Measurements from ENCODE around the gene CORT. TPM values are rescaled to one million over a fixed set of nuclear protein-coding genes. Genes with fewer than 3 reads are reported as not detected.
"Not testable (repeated sequence)": the region's sequence is repeated elsewhere in the genome, so short reads cannot be mapped to it uniquely, and the experiment has no call there.

Gene CORT
- polyA plus RNA-seq, 3 donors = 0.14 to 0.34 TPM; not detected in 1

DNA sequence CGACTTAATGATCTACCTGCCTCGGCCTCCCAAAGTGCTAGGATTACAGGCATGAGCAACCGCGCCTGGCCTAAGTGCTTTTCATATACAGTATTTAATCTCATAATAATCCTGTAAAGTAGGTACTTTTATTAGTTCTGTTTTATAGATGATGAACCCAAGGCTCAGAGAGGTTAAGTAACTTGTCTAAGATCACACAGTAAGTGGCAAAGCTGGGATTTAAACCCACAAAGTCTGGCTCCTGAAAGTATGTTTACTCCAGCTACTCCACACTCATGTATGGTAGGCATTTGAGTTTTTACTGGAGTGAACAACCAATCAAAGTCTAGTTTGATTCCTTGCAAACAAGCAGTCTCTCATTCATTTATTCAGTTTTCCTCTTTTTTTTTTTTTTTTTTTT, 20.2 kb downstream of the CORT start:
- H3K27ac ChIP-seq (ENCODE audit: low read depth, low read length) = no peak overlapping the region
- WGBS, 3 donors = 92 to 97% (median 95%) methylated on average over 4 of the region's 4 CpGs

DNA sequence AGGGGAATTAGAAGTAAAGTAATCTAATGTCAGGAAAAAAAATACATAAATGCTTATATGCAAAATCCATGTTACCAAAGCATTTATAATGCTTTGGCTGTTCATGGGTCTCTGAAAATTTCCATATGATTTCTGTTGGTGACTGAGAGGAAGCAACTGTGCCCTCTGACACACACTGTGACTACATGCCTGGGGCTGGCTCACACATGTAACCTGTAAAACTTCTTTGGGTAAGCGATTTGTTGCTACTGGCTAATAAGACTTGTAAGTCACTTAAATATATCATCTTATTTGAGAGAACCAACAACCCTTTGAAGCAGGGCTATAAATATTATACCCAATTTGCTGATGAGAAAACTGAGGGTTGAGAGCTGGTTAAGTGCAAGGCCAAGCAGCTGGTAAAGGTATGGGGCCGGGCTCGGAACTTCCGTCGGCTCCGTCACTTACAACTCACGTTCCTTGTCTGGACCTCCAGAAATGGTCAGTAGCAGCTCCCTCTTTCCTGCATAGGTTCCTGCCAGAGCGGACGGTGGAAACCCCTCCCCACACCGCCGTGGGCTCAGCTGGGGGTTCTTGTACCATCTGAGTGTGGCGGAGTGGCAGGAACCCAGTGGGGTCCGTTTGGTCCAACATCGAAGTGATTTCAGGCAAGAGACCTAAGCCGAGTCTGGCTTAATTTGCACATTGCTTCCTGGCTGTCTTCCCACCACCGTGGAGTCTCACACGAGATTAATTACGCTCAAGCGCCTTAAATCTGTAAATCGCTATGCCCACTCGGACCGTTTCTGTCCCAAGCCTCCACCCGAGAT, 21.8 kb downstream of the CORT start:
- H3K27ac ChIP-seq (ENCODE audit: low read depth, low read length) = no peak overlapping the region
- WGBS, 3 donors = 4 to 12% (median 10%) methylated on average over 23 of the region's 23 CpGs

DNA sequence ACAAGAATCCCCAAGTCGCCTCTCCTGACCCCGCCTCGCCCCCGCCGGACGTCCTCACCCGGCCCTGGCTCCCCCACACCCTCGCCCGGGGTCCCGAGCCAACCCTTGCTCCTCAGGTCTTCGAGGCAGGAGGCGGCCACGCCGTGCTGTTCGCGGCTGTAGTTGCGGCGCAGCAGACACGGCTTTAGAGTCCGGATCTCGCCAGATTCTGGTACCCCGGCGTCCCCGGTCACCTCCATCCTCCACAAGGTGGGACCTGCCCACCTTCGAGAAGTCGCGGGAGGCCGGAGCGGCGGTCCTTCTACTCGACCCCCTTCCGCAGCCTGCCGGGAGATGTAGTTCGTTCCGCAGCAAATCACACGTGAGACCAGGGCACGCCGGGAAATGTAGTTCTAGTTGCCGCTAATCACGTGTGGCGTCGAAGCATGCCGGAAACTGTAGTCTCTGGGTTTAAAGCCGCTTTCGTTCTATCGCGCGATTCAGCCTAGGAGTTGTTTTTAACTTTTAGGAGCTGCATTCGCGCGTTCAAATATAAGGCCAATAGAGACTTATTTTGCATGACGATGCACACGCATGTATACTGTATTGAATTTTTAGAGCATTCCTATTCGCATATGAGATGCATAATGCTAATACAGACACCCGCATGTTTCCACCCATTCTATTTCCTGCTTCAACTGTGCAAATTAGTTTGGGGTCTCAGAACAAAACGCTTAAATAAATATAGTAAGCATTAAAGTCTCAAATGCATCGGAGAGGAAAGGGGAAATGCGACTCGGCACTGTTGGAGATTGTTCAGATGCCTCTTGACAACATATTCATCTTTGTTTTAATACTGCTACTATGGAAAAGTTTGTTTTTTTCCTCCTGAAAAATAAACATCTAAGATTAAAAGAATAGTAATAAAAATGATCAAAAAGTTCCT, 22.7 kb downstream of the CORT start, which contains the start of gene DFFA:
DFFA (minus strand) TSS at position 310 of the 925 bp plus-strand sequence; CDS start at position 239, 71 bp downstream.
- WGBS, 3 donors = 1 to 2% (median 1%) methylated on average over 59 of the region's 59 CpGs
- H3K27ac ChIP-seq (ENCODE audit: low read depth, low read length) = no peak within 1 kb of the TSS

DNA sequence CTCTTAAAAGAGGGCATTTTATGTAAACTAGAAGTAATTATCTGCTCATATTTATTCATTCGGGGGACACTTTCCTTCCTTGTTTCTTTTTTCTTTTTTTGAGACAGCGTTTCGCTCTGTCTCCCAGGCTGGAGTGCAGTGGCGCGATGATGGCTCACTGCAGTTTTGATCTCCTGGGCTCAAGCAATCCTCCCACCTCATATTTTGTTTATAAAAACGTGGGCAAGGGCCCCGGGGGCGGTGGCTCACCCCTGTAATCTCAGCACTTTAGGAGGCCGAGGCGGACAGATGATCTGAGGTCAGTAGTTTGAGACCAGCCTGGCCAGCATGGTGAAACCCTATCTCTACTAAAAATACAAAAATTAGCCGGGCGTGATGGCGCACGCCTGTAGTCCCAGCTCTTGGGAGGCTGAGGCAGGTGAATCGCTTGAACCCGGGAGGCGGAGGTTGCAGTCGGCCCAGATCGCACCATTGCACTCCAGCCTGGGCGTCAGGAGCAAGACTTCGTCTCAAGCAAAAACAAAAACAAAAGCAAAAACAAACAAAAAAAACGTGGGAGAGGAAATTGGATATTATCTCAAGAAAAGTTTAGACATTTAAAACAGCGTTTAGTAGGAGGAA, 23.4 kb downstream of the CORT start:
- H3K27ac ChIP-seq (ENCODE audit: low read depth, low read length) = no peak overlapping the region
- WGBS, 3 donors = 84 to 88% (median 88%) methylated on average over 23 of the region's 23 CpGs

DNA sequence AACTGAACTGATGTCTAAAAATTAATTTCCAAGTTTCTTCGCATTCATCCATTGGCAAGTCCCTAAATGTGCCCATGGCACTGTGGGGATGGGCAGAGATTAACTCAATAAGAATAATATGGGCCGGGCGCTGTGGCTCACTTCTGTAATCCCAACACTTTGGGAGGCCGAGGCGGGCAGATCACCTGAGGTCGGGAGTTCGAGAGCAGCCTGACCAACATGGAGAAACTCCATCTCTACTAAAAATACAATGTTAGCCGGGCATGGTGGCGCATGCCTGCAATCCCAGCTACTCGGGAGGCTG, 24.4 kb downstream of the CORT start:
- WGBS, 3 donors = 82 to 91% (median 87%) methylated on average over 10 of the region's 10 CpGs
- not testable (repeated sequence) for H3K27ac ChIP-seq (ENCODE audit: low read depth, low read length)

DNA sequence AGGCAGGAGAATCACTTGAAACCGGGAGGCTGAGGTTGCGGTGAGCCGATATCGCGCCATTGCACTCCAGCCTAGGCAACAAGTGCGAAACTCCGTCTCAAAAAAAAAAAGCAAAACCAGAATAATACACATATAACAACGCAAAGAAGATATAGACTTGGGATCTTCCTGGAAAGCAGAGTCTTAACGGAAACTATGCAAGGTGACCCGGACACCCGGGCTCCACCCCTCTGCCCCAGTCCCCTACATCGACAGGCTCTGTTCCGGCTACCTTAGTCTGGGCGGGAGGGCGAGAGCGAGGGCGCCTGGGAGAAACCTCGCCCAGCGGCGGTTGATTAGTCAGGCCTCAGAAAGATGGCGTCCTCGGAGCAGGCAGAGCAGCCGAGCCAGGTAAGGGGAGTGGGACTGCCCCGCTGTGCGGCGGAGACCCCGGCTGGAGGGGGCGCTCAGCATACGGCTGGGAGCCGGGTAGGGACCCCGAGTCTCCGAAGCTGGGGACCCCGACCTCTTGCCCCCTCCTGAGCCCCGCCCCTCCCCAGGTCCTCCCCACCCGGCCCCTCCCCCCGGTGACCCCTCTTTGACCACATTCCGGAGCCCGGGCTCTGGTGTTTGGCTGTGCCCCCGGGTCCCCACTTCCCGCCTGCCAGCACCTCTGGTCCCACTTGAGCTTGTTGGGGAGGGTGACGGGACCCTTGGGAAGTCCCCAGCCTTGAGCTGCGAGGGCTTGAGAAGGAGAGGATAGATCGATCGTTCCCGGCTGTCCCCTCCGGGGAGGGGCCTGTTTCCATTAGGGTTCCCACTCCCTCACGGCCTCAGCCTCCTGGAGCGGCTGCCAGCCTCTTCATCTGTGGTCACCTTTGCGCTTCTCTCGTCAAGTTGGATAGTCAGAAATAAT, 25.0 kb downstream of the CORT start, which contains the start of gene PEX14:
PEX14 (plus strand) TSS at position 338 of the 895 bp plus-strand sequence; CDS start at position 355, 17 bp downstream.
- peak within 1 kb of the TSS; percentile 64 for H3K27ac ChIP-seq (ENCODE audit: low read depth, low read length)
- WGBS, 3 donors = 8 to 13% (median 10%) methylated on average over 40 to 50 of the region's 50 CpGs

DNA sequence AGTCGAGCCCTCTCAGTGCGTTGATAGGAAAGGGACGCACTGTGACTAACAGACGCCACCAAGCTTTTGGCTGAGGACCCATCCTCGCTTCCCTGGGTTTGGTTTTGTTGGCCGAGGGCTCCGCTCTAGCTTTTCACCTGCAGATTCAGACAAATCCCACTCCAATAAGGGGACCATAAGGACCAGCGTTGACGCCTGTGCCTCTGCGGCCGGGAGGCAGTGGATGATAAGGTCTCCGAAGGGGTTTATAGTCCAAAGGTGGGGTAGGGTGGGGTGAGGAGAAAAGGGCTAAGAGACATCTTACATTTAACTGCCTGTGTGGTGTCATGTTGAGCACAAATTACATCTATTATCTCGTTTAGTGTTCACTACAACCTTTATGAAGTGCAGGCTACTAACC, 25.7 kb downstream of the CORT start:
- H3K27ac ChIP-seq (ENCODE audit: low read depth, low read length) = no peak overlapping the region
- WGBS, 3 donors = 1 to 3% (median 2%) methylated on average over 13 of the region's 13 CpGs

DNA sequence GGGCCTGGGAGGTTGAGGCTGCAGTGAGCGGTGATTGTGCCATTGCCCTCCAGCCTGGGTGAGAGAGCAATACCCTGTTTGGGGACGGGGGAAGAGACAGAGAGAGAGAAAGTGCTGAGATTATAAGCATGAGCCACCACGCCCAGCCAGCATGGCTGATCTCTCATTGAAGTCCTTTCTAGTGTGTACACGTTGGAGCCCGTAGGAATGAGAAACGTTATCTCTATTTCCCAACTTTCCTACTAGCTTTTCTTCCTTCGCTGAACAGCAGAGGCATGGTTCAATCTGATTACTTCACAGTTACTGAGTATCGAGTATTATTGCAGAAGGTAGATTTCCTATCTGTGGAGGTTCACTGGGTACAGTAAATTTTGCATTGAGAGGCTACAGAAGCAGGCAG, 29.5 kb downstream of the CORT start:
- 63 to 75% (median 66%) methylated on average over 8 of the region's 8 CpGs for WGBS, 3 donors
- H3K27ac ChIP-seq (ENCODE audit: low read depth, low read length) = no peak overlapping the region

DNA sequence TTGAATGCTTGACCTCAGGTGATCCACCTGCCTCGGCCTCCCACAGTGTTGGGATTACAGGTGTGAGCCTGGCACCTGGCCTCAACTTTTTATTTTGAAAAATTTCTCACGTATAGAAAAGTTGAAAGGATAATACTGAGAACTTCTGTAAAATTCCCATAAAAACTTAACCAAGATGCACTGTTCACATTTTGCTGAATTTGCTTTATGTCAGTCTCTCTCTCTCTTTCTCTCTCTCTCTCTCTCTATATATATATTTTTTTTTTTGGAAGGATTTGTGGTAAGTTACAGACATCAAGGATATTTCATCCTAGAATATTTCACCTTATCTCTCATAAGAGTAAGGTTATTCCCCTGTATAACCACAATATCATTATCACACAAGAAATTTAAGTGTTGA, 30.8 kb downstream of the CORT start:
- no peak overlapping the region for H3K27ac ChIP-seq (ENCODE audit: low read depth, low read length)
- 67 to 96% (median 94%) methylated on average over 2 of the region's 2 CpGs for WGBS, 3 donors

DNA sequence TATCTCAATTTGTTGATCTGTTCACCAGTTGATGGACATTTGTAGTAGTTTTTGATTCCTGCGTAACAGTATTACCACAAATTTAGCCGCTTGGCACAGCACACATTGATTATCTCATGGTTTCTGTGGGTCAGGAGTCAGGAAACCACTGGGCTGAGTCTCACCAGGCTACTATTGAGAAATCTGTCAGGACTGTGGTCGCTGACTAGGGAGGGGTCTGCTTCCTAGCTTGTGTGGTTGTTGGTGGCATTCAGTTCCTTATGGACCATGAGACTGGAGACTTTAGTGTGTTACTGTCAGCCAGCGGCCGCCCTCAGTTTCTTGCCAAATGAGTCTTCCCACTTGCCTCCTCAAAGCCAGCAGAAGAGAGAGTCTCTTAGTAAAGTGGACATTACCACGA, 34.7 kb downstream of the CORT start:
- H3K27ac ChIP-seq (ENCODE audit: low read depth, low read length) = no peak overlapping the region
- WGBS, 3 donors = 52 to 85% (median 57%) methylated on average over 6 of the region's 6 CpGs

DNA sequence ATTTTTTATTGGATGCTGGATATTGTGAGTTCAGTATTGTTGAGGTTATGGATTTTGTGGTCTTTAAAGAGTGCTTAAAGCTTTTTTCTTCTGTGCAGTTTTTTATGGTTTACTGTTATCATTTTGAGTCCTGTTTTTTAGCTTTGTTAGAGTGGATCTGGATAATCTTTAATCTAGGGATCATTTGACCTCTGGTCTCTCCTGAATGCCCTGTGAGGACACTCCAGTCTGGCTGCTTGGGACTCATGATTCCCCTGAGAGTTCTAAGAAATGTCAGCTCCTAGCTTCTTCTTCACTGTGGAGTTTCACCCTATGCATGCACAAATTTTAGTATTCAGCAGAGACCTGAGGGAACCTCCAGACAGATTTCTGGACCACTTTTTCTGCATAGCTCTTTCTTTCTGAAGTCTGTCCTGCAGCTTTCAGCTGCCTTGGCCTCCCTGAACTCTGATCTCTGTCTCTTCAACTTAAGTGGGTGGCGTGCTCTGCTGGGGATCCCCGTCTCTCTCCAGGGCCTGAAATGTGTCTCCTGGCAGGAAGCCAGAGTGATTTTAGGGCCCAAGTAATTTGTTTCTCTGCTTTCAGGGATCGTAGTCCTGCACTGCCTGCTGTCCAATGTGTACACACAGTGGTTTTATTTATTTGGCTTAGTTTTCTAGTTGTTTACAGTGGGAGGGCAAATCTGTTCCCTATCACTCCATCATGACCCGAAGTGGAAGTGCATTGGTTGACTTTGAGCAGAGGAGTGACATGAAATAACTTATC, 39.6 kb downstream of the CORT start:
- H3K27ac ChIP-seq (ENCODE audit: low read depth, low read length) = no peak overlapping the region
- WGBS, 3 donors = 33 to 65% (median 45%) methylated on average over 4 of the region's 4 CpGs

DNA sequence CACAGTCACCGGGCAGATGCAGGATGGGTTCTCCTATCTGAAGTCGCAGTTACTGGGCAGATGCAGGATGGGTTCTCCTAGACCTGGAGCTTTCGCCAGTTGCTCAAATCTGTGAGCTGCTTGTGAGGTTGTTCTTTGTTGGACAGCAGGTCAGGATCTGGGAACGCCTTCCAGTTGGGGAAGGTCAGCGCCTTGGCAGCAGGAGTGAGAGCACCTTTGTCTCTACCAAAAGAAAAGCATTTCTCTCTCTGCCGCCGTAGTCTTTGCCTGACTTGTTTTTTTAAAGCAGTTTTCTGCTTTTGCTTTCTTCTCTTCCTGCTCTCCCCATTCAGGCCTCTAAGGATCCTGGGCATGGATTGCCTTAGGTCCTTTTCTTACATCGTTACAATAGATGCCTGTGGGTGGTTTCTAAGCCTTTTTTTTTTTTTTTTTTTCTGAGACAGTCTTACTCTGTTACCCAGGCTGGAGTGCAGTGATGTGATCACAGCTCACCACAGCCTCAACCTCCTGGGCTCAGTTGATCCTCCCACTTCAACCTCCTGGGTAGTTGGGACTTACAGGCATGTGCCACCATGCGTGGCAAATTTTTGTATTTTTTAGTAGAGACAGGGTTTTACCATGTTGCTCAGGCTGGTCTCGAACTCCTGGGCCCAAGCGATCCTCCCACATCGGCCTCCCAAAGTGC, 40.6 kb downstream of the CORT start:
- WGBS, 3 donors = 72 to 86% (median 86%) methylated on average over 12 of the region's 12 CpGs
- H3K27ac ChIP-seq (ENCODE audit: low read depth, low read length) = no peak overlapping the region

DNA sequence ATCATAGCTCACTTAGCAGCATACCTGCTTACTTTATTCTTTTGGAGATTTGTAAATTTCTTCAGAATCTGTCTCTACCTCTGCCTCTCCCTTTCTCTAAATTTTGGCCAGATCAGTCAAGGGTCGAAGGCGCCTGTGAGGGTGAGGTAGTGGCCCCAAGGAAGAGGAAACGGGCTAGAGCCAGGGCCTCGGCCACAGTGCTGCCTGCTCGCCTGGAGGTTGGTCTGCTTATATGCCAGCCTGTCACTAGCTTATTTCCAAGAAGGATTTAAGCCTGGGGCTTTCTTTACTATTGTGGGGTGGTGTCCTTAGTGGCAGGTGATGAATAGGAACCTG, 44.6 kb downstream of the CORT start:
- no peak overlapping the region for H3K27ac ChIP-seq (ENCODE audit: low read depth, low read length)
- 67 to 88% (median 69%) methylated on average over 5 of the region's 5 CpGs for WGBS, 3 donors

DNA sequence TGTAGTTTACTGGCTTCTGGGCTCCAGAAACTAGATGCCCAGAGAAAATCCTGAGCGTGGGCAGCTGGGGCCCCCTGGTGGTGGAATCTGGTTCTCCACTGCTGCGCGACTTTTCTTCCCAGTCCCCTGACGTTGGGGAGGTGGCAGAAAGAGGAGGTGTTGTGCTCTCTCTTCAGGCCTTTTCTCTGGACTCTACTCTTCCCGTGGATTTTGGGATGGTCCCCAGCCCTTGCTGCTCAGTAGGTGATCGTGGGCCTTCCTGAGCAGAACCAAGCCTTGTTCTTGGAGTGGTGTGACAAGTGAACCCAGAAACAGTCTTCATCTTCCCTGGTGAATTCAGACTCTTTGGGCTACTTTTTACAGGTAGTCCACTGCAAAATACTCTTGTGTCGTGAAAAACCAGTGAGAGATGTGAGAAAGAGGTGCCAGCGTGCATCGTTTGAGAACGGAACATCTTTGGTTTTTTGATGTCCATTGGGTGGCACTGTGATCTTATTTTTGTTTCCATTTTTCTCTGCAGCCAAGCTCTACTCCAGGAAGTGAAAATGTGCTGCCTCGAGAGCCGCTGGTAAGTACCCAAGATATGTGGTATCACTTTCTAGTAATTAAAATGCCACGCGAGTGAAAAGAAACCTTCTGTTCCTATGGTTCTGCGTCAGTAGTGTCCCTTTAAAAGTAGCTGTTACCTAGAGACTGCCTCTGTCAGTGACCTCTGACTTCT, 45.1 kb downstream of the CORT start:
- H3K27ac ChIP-seq (ENCODE audit: low read depth, low read length) = no peak overlapping the region
- 3 to 4% (median 3%) methylated on average over 15 of the region's 15 CpGs for WGBS, 3 donors

DNA sequence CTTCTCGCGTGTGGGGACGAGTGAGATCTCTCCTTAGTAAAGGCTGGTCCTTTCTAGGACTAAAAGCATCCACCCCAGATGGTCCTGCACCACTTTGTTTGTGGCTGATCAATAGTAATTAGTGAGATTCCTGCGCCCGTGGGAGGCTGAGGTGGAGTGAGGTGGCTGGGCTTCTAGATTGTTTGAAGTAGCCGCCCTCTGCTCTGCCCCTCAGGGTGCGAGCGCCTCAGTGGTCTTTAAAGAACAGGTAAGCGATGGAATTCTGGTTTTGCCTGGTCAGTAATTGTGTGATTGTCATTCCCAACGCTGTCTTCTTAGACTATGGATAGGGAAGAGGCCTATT, 45.6 kb downstream of the CORT start:
- no peak overlapping the region for H3K27ac ChIP-seq (ENCODE audit: low read depth, low read length)
- 65 to 79% (median 76%) methylated on average over 10 of the region's 10 CpGs for WGBS, 3 donors

DNA sequence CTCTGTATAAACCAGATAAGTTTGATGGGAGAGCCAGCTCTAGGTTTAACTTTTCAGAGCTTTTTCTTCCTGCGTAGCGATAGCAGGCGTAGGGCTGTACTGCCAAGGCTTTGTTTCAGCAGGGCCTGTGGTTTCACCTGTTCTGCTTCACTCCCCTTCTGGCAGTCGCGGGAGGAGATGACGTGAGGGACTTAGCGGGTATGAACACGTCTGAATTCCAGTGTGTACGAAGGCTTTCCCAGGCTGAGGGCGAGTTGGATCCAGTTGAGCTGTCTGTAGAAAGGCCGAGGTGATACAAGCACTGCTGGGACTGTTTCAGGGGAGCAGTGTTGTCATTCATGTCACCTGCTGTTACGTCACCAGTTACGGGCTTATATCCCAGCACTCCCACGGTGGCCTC, 46.1 kb downstream of the CORT start:
- WGBS, 3 donors = 74 to 83% (median 79%) methylated on average over 14 of the region's 14 CpGs

More for the DNA sequence above, 46.1 kb downstream of the CORT start:
- no peak overlapping the region for H3K27ac ChIP-seq (ENCODE audit: low read depth, low read length)

Measured in adipose tissue (tissue), 3 donors.